Trophoblast cell (in vitro differentiated cells and primary cell): ENCODE results near the gene VSIR.

ENCODE experiments used
- DNase-seq, 2 donors: peaks; one replicate each; pipeline ENCODE4 v3.0.0-alpha.2; 2016
- H2AFZ ChIP-seq: 2 replicates; pipeline ENCODE4 v1.6.1; 2013; ENCODE audit warnings: low read length, moderate library complexity, mild to moderate bottlenecking; ENCODE audit not compliant: insufficient read depth, poor library complexity
- H2AK5ac ChIP-seq: 2 replicates; pipeline ENCODE4 v1.6.1; 2013; ENCODE audit warnings: mild to moderate bottlenecking, low read length
- H2BK120ac ChIP-seq: 2 replicates; pipeline ENCODE4 v1.6.1; 2013; ENCODE audit warnings: low read length, mild to moderate bottlenecking, moderate library complexity; ENCODE audit not compliant: insufficient read depth, poor library complexity
- H2BK12ac ChIP-seq: 2 replicates; pipeline ENCODE4 v1.6.1; 2013; ENCODE audit warnings: mild to moderate bottlenecking, low read length, moderate library complexity
- H2BK5ac ChIP-seq: 2 replicates; pipeline ENCODE4 v1.6.1; 2013; ENCODE audit warnings: low read length, low read depth, moderate library complexity, mild to moderate bottlenecking; ENCODE audit not compliant: poor library complexity
- H3K14ac ChIP-seq: 2 replicates; pipeline ENCODE4 v1.6.1; 2013; ENCODE audit warnings: mild to moderate bottlenecking, low read length
- H3K18ac ChIP-seq: 2 replicates; pipeline ENCODE4 v1.6.1; 2013; ENCODE audit warnings: mild to moderate bottlenecking, low read length
- H3K23ac ChIP-seq: 2 replicates; pipeline ENCODE4 v1.6.1; 2013; ENCODE audit warnings: low read length
- H3K27ac ChIP-seq: 2 replicates; pipeline ENCODE4 v1.5.1; 2013; ENCODE audit warnings: low read depth, mild to moderate bottlenecking, inconsistent platforms, low read length, moderate library complexity
- H3K27me3 ChIP-seq: 2 replicates; pipeline ENCODE4 v1.6.1; 2013; ENCODE audit warnings: inconsistent platforms, mild to moderate bottlenecking, low read length, moderate library complexity; ENCODE audit not compliant: insufficient read depth
- H3K36me3 ChIP-seq, 2 experiments: 1 replicate in 1 of 2; 2 replicates in 1 of 2; pipeline ENCODE4 v1.6.1; 2013; ENCODE audit warnings: low read length in 2 of 2, mild to moderate bottlenecking in 2 of 2, moderate library complexity in 1 of 2; ENCODE audit not compliant: insufficient read depth in 2 of 2, control insufficient read depth in 1 of 2
- H3K4ac ChIP-seq: 2 replicates; pipeline ENCODE4 v1.6.1; 2013; ENCODE audit warnings: low read depth, mild to moderate bottlenecking, low read length, moderate library complexity
- H3K4me1 ChIP-seq, 2 experiments: 1 replicate in 1 of 2; 2 replicates in 1 of 2; pipeline ENCODE4 v1.6.1; 2013; ENCODE audit warnings: low read length in 2 of 2, mild to moderate bottlenecking in 2 of 2, moderate library complexity in 1 of 2; ENCODE audit not compliant: insufficient read depth in 2 of 2, control insufficient read depth in 1 of 2
- H3K4me2 ChIP-seq: 2 replicates; pipeline ENCODE4 v1.6.1; 2013; ENCODE audit warnings: inconsistent platforms, mild to moderate bottlenecking, low read length, moderate library complexity
- H3K4me3 ChIP-seq: 2 replicates; pipeline ENCODE4 v1.5.1; 2013; ENCODE audit warnings: mild to moderate bottlenecking, low read depth, low read length, inconsistent platforms
- H3K79me1 ChIP-seq: one replicate; pipeline ENCODE4 v1.6.1; 2013; ENCODE audit warnings: low read length
- H3K79me2 ChIP-seq: 2 replicates; pipeline ENCODE4 v1.6.1; 2013; ENCODE audit warnings: low read length, mild to moderate bottlenecking; ENCODE audit not compliant: control insufficient read depth, insufficient read depth, poor library complexity
- H3K9ac ChIP-seq: 2 replicates; pipeline ENCODE4 v1.6.1; 2013; ENCODE audit warnings: mild to moderate bottlenecking, low read length
- H3K9me3 ChIP-seq: 2 replicates; pipeline ENCODE4 v1.6.1; 2013; ENCODE audit warnings: low read depth, mild to moderate bottlenecking, control low read depth, inconsistent platforms, low read length; ENCODE audit not compliant: insufficient read depth
- H4K12ac ChIP-seq: 2 replicates; pipeline ENCODE4 v1.6.1; 2013; ENCODE audit warnings: low read depth, mild to moderate bottlenecking, low read length, moderate library complexity
- H4K8ac ChIP-seq: 2 replicates; pipeline ENCODE4 v1.6.1; 2013; ENCODE audit warnings: low read depth, mild to moderate bottlenecking, low read length, moderate library complexity
- H4K91ac ChIP-seq: one replicate; pipeline ENCODE4 v1.6.1; 2013; ENCODE audit warnings: low read depth, mild to moderate bottlenecking, low read length, moderate library complexity
- WGBS: extraction: QIAGEN DNeasy Blood & Tissue Kit; methylation state at CpG from one replicate; pipeline ENCODE4 v1.1.7; 2013; ENCODE audit warnings: missing lambda C conversion rate; ENCODE audit not compliant: insufficient read length, insufficient coverage; ENCODE audit errors: extremely low coverage; 5-methylcytosine and 5-hydroxymethylcytosine counted together

Gene VSIR

GRCh38 chr10:71812016-71812912 is 38.9 kb upstream of the VSIR start:
- Histone ChIP-seq H2BK12ac (no peak overlapping the region), H3K14ac (no peak overlapping the region), H2BK5ac (no peak overlapping the region), H3K27ac (no peak overlapping the region), H3K79me1 (no peaks in the 10 kb centered on the region), H4K8ac (no peak overlapping the region), H3K4me1 (no peaks in the 10 kb centered on the region), H2AK5ac (no peak overlapping the region), H2BK120ac (no peak overlapping the region), H3K23ac (no peak overlapping the region), H3K9ac (no peak overlapping the region), H2AFZ (no peak overlapping the region), H4K91ac (no peak overlapping the region), H3K9me3 (no peaks in the 10 kb centered on the region), H4K12ac (no peak overlapping the region), H3K18ac (no peak overlapping the region), H3K27me3 (no peaks in the 10 kb centered on the region), H3K36me3 (peaks cover 29 to 33% of the 10 kb centered on the region in 2 experiments), H3K4ac (no peak overlapping the region), H3K79me2 (no peaks in the 10 kb centered on the region), H3K4me2 (no peak overlapping the region), H3K4me3 (no peak overlapping the region)
- WGBS: no CpG with 5 or more reads among the region's 22 CpGs
- DNase-seq: peak; percentile 56

DNA sequence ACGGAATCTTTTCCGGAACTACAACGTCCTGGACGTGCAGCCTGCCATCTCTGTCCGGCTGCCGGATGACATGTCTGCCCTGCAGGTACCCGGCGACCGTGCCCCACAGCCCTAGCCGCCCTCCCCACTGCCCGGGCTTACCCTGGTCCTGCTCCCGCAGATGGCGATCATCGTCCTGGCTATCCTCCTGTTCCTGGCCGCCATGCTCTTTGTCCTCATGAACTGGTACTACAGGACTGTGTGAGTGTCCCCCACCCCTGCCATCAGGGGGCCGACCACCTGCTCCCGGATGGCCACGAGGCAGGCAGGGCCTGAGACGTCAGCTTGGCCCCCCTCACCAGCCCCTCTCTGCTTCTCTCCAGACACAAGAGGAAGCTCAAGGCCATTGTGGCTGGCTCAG is 38.0 kb upstream of the VSIR start:
- H2BK120ac ChIP-seq: no peak overlapping the region
- H2BK12ac ChIP-seq: no peak overlapping the region
- H4K12ac ChIP-seq: no peak overlapping the region
- no peak overlapping the region for H2AK5ac ChIP-seq
- H3K79me2 ChIP-seq: no peaks in the 10 kb centered on the region
- no peak overlapping the region for H2BK5ac ChIP-seq
- no peaks in the 10 kb centered on the region for H3K4me1 ChIP-seq
- H3K23ac ChIP-seq: no peak overlapping the region
- H4K8ac ChIP-seq: no peak overlapping the region
- DNase-seq: no peak
- no peaks in the 10 kb centered on the region for H3K27me3 ChIP-seq
- H3K4ac ChIP-seq: no peak overlapping the region
- H3K36me3 ChIP-seq: peaks cover 20 to 23% of the 10 kb centered on the region in 2 experiments
- H3K27ac ChIP-seq: no peak overlapping the region
- H3K14ac ChIP-seq: no peak overlapping the region
- H3K9me3 ChIP-seq: no peaks in the 10 kb centered on the region
- H3K18ac ChIP-seq: no peak overlapping the region
- H3K4me2 ChIP-seq: no peak overlapping the region
- WGBS: no CpG with 5 or more reads among the region's 19 CpGs
- no peak overlapping the region for H2AFZ ChIP-seq
- H4K91ac ChIP-seq: no peak overlapping the region
- no peak overlapping the region for H3K4me3 ChIP-seq
- no peak overlapping the region for H3K9ac ChIP-seq
- H3K79me1 ChIP-seq: no peaks in the 10 kb centered on the region

DNA sequence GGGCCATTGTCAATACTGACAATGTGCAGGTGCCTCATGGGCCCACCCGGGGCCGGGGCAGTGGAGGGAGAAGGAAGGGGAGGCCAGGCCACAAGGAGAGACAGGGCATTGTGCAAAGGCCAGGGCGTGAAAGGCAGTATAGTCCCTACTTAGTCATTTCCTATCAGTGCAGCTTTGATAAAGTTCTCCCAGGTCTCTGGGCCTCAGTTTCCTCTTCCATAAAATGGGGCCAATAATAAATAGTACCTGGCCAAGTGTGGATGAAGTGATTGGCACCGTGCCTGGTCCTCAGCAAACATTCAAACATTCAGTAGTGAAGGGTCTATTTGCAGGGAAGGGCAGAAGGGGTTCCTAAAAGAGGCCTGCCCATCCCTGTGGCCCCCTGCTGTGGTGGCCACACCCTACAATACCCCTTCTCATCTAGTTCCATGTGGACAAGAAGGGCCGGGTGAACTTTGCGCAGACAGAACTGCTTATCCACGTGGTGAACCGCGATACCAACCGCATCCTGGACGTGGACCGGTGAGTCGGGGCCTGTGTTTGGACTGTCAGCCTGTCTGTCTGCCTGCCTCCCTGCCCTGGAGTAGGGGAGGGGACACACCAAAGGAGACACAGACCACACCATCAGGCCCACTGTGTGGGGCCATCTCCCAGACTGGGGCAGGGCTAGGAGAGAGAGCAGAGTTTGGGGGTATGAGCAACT is 36.9 kb upstream of the VSIR start:
- no peak overlapping the region for H3K4me3 ChIP-seq
- no peak overlapping the region for H2BK120ac ChIP-seq
- no peak overlapping the region for H3K27ac ChIP-seq
- no peak overlapping the region for H2AK5ac ChIP-seq
- peaks cover 10 to 14% of the 10 kb centered on the region in 2 experiments for H3K36me3 ChIP-seq
- no peak overlapping the region for H4K8ac ChIP-seq
- no peak overlapping the region for H3K4me2 ChIP-seq
- H4K12ac ChIP-seq: no peak overlapping the region
- H2AFZ ChIP-seq: no peak overlapping the region
- no peak for DNase-seq
- H2BK12ac ChIP-seq: no peak overlapping the region
- H3K79me1 ChIP-seq: no peaks in the 10 kb centered on the region
- no peak overlapping the region for H3K14ac ChIP-seq
- H3K27me3 ChIP-seq: no peaks in the 10 kb centered on the region
- H3K18ac ChIP-seq: no peak overlapping the region
- peaks cover 2% of the 10 kb centered on the region for H3K9me3 ChIP-seq
- no peaks in the 10 kb centered on the region for H3K79me2 ChIP-seq
- no peak overlapping the region for H3K23ac ChIP-seq
- H3K4me1 ChIP-seq: no peaks in the 10 kb centered on the region
- no CpG with 5 or more reads among the region's 13 CpGs for WGBS
- H4K91ac ChIP-seq: no peak overlapping the region
- H3K9ac ChIP-seq: no peak overlapping the region
- no peak overlapping the region for H2BK5ac ChIP-seq
- no peak overlapping the region for H3K4ac ChIP-seq

DNA sequence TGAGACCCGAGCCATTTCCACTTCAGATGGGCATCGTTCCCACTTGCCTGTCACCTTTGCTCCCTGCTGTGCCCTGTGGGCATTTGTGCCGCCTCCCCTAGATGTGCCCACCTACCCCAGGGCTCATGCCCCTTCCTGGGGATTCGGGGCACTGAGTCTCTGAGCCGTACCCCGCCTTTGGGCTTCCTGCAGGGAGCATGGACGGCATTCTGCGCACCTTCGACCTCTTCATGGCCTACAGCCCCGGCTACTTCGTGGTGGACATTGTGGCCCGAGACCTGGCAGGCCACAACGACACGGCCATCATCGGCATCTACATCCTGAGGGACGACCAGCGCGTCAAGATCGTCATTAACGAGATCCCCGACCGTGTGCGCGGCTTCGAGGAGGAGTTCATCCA is 36.3 kb upstream of the VSIR start:
- no peak overlapping the region for H2BK120ac ChIP-seq
- H3K27me3 ChIP-seq: no peaks in the 10 kb centered on the region
- H4K91ac ChIP-seq: no peak overlapping the region
- H3K79me2 ChIP-seq: no peaks in the 10 kb centered on the region
- H3K4me3 ChIP-seq: no peak overlapping the region
- no CpG with 5 or more reads among the region's 25 CpGs for WGBS
- no peak overlapping the region for H3K9ac ChIP-seq
- H2AK5ac ChIP-seq: no peak overlapping the region
- H3K9me3 ChIP-seq: peaks cover 2% of the 10 kb centered on the region
- no peaks in the 10 kb centered on the region for H3K79me1 ChIP-seq
- H4K8ac ChIP-seq: no peak overlapping the region
- peaks cover 4 to 10% of the 10 kb centered on the region in 2 experiments for H3K36me3 ChIP-seq
- no peak overlapping the region for H2BK12ac ChIP-seq
- H3K27ac ChIP-seq: no peak overlapping the region
- H2BK5ac ChIP-seq: no peak overlapping the region
- H4K12ac ChIP-seq: no peak overlapping the region
- H3K14ac ChIP-seq: no peak overlapping the region
- no peak for DNase-seq
- no peak overlapping the region for H3K4me2 ChIP-seq
- H2AFZ ChIP-seq: no peak overlapping the region
- no peak overlapping the region for H3K23ac ChIP-seq
- H3K4ac ChIP-seq: no peak overlapping the region
- H3K18ac ChIP-seq: no peak overlapping the region
- no peaks in the 10 kb centered on the region for H3K4me1 ChIP-seq
